Psoas muscle (tissue), 8 donors: ENCODE results near the gene BPTF. TPM values are rescaled to one million over a fixed set of nuclear protein-coding genes. Genes with fewer than 3 reads are reported as not detected.

Experiments
- ATAC-seq, 4 donors: fragments of 200-7000 bp; cut with Tn5 transposase; one replicate each; pipeline ENCODE4 v1.9.1; 2020; ENCODE audit warnings: moderate library complexity in 3 of 4, mild to moderate bottlenecking in 2 of 4
- DNase-seq, 2 donors: peaks; one replicate each; pipeline ENCODE4 v3.0.0-alpha.2; 2020
- H3K27ac ChIP-seq: fragments of 200-600 bp; one replicate; pipeline ENCODE4 v1.8.0; 2022
- H3K27me3 ChIP-seq, 3 donors: fragments of 200-600 bp in 1 of 3; one replicate each; pipeline versions ENCODE4 v1.6.1 to v1.8.0; 2013 to 2022; ENCODE audit warnings: low read length in 2 of 3, mild to moderate bottlenecking in 2 of 3, moderate library complexity in 1 of 3; ENCODE audit not compliant: insufficient read depth in 3 of 3
- H3K36me3 ChIP-seq, 2 donors: fragments of 200-600 bp in 1 of 2; one replicate each; pipeline versions ENCODE4 v1.6.1 to v1.8.0; 2013 to 2022; ENCODE audit warnings: low read depth in 1 of 2, mild to moderate bottlenecking in 1 of 2, moderate library complexity in 1 of 2; ENCODE audit not compliant: insufficient read depth in 1 of 2
- H3K4me1 ChIP-seq: fragments of 200-600 bp; one replicate; pipeline ENCODE4 v1.8.0; 2022
- H3K4me3 ChIP-seq: fragments of 200-600 bp; one replicate; pipeline ENCODE4 v1.8.0; 2022; ENCODE audit warnings: mild to moderate bottlenecking
- H3K9me3 ChIP-seq: fragments of 200-600 bp; one replicate; pipeline ENCODE4 v1.8.0; 2022
- CTCF ChIP-seq: fragments of 200-600 bp; IDR thresholded peaks from one replicate; pipeline ENCODE4 v1.8.0; 2022; ENCODE audit warnings: antibody characterized with exemption
- WGBS, 3 donors: extraction: QIAGEN DNeasy Blood & Tissue Kit; methylation state at CpG; one replicate each; pipeline versions ENCODE4 v1.1.6 to v1.1.7; 2013; 5-methylcytosine and 5-hydroxymethylcytosine counted together
- intact Hi-C, 2 donors: fragments of 100-400 bp; cut with DNase I; formaldehyde crosslinking; loops; one replicate each; pipeline versions ENCODE4 v1.11.0 to v1.14.2; 2022
- polyA plus RNA-seq, 3 donors: library from polyadenylated mRNA; stranded (reverse); fragments of 200-250 nt; gene quantifications; one replicate each; pipeline ENCODE4 v1.2.3, GENCODE V29; 2013
- total RNA-seq, 4 donors: library from RNA; stranded (reverse); fragmentation: NEBNext Ultra II Directional in 2 of 4; extraction: Animal tissue kit (Norgen Biotek cat#: 25700) in 2 of 4; gene quantifications; one replicate each; pipeline versions ENCODE4 v1.2.1 to v1.2.4, GENCODE V29; 2021 to 2023
- donor health status: healthy with polysubstance abuse.
- donor health status: DM: no; HTN: no; CAD: no; lungs with moderate emphysema.
- donor health status: Bipolar disorder and iron deficiency.
- donor health status: healthy.
- donor health status: DM: yes; HTN: yes; CAD: no.
- donor health status: DM: no; HTN: no; CAD: no.
- donor health status: DM: no; HTN: no; CAD: no.
- donor health status: DM: yes; HTN: yes; CAD: no.

BPTF gene
- total and polyA plus RNA-seq, 7 donors, result 10.0 to 60.9 (median 48.0) TPM

DNA sequence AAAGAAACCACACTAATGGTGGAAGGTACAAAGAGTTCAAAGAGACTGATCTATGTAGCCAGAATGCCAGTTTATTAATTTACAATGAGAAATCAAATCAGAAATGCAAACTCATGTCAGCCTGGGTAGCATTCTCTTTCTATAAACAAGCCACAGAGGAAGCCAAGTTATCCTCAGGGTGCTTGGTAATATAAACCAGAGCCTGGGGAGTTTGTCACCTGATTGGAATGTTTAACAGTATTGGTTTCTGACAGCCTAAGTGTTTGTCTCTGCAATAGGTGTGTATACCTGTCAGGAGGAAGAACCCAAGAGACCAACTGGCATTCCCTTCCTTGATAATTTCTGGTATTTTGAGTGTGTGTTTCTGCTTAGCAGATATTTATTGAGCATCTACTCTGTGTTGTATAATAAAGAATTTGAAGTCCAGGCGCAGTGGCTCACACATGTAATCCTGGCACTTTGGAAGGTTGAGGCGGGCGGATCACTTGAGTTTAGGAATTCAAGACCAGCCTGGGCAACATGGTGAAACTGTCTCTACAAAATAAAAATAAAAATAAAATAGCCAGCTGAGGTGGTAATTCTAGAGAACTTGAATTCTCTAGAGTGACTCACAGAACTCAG, 174.1 kb downstream of the BPTF start:
- H3K36me3 ChIP-seq, result no peaks in the 10 kb centered on the region
- 80 to 91% (median 90%) methylated on average over 3 of the region's 3 CpGs for WGBS, 3 donors
- intact Hi-C loops, result no loop called here
- no peak overlapping the region for H3K27ac ChIP-seq
- ATAC-seq (no peak), DNase-seq (no peak)
- H3K9me3 ChIP-seq, result no peaks in the 10 kb centered on the region
- peaks cover 7% of the 10 kb centered on the region for H3K4me1 ChIP-seq
- TF ChIP-seq CTCF, result no peak
- no peak overlapping the region for H3K4me3 ChIP-seq
- H3K27me3 ChIP-seq, result no peaks in the 10 kb centered on the region

- intact Hi-C loops, result no loop called here
- Histone ChIP-seq H3K4me3 (no peak overlapping the region), H3K36me3 (no peaks in the 10 kb centered on the region), H3K9me3 (no peaks in the 10 kb centered on the region), H3K27me3 (no peaks in the 10 kb centered on the region), H3K27ac (no peak overlapping the region), H3K4me1 (no peaks in the 10 kb centered on the region)
- DNase-seq, result no peak
- no peak for ATAC-seq
- 62 to 79% (median 63%) methylated on average over 3 of the region's 3 CpGs for WGBS, 3 donors
- TF ChIP-seq CTCF, result no peak
Observed at GRCh38 chr17:68004201-68004600, 178.9 kb downstream of the BPTF start.

GRCh38 chr17:68006797-68007196, 181.5 kb downstream of the BPTF start:
- DNase-seq (no peak), ATAC-seq (no peak)
- TF ChIP-seq CTCF, result no peak
- no peaks in the 10 kb centered on the region for H3K4me1 ChIP-seq
- H3K27ac ChIP-seq, result no peak overlapping the region
- no peaks in the 10 kb centered on the region for H3K27me3 ChIP-seq
- WGBS, 3 donors, result 26 to 48% (median 35%) methylated on average over 6 of the region's 6 CpGs
- H3K9me3 ChIP-seq, result no peaks in the 10 kb centered on the region
- H3K36me3 ChIP-seq, result no peaks in the 10 kb centered on the region
- intact Hi-C loops, result no loop called here
- no peak overlapping the region for H3K4me3 ChIP-seq

DNA sequence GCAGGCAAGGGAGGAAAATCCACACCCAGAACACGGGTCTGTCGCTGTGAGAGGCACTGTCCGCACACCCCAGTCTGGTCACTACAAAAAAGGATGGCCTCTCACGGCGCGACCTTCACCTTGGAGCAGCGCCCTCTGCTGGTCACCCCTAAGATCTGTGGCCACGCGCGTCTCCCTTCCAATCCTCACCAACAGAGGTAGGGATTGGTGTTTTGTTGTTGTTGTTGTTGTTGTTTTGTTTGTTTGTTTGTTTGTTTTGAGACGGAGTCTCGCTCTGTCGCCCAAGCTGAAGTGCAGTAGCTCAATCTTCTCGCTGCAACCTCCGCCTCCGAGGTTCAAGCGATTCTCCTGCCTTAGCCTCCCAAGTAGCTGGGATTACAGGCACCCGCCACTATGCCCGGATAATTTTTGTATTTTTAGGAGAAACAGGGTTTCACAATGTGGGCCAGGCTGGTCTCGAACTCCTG, 185.9 kb downstream of the BPTF start:
- Histone ChIP-seq H3K27me3 (no peaks in the 10 kb centered on the region), H3K36me3 (no peaks in the 10 kb centered on the region), H3K9me3 (no peaks in the 10 kb centered on the region), H3K27ac (no peak overlapping the region), H3K4me1 (no peaks in the 10 kb centered on the region), H3K4me3 (no peak overlapping the region)
- ATAC-seq (peak in 3 of 4 donors; percentile 61 to 77 (median 74)), DNase-seq (peak; percentile 63 to 69)
- 47 to 51% (median 51%) methylated on average over 20 of the region's 20 CpGs for WGBS, 3 donors
- TF ChIP-seq CTCF, result peak; percentile 55
- intact Hi-C loops, result no loop called here

GRCh38 chr17:68013385-68013784, 188.1 kb downstream of the BPTF start:
- Histone ChIP-seq H3K36me3 (no peaks in the 10 kb centered on the region), H3K27me3 (no peaks in the 10 kb centered on the region), H3K4me3 (no peak overlapping the region), H3K27ac (no peak overlapping the region), H3K9me3 (no peaks in the 10 kb centered on the region), H3K4me1 (no peaks in the 10 kb centered on the region)
- TF ChIP-seq CTCF, result no peak
- DNase-seq (no peak), ATAC-seq (no peak)
- intact Hi-C loops, result no loop called here
